Thyroid gland (tissue), 4 donors: ENCODE measurements around the gene LYPD6.

Source experiments
- POLR2A ChIP-seq, 2 donors: fragments of 450-650 bp; IDR thresholded peaks; one replicate each; pipeline ENCODE4 v1.6.1; 2017; ENCODE audit warnings: antibody characterized with exemption in 2 of 2, mild to moderate bottlenecking in 2 of 2, moderate library complexity in 1 of 2
- TF ChIP-seq, protein P1 (sequence below), 6 experiments: fragments of 200-600 bp in 3 of 6; fragments of 450-650 bp in 3 of 6; sonication (generic) in 3 of 6; IDR thresholded peaks; one replicate each; pipeline ENCODE4 v1.5.1; 2016 to 2019; ENCODE audit warnings: antibody characterized with exemption in 6 of 6, mild to moderate bottlenecking in 2 of 6, inconsistent platforms in 1 of 6, moderate library complexity in 1 of 6

DNA sequence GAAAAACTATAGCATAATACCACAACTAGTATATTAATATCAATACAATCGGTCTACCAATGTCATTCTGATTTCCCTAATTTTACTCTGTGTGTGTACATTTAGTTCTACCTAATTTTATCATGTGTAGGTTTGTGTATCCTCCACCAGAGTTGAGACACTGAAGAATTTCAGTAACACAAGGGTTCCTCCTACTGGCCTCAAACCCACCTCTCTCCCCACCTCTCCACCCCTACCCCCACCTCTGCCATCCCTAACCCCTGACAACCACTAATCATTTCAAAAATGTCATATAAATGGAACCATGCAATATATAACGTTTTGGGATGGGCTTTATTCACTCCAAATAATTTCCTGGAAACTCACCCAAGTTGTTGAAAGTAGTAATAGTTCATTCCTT, 117.9 kb downstream of the LYPD6 start:
- TF ChIP-seq POLR2A (IDR thresholded peaks at IDR 0.05): no peak
- TF ChIP-seq, protein P1, sequence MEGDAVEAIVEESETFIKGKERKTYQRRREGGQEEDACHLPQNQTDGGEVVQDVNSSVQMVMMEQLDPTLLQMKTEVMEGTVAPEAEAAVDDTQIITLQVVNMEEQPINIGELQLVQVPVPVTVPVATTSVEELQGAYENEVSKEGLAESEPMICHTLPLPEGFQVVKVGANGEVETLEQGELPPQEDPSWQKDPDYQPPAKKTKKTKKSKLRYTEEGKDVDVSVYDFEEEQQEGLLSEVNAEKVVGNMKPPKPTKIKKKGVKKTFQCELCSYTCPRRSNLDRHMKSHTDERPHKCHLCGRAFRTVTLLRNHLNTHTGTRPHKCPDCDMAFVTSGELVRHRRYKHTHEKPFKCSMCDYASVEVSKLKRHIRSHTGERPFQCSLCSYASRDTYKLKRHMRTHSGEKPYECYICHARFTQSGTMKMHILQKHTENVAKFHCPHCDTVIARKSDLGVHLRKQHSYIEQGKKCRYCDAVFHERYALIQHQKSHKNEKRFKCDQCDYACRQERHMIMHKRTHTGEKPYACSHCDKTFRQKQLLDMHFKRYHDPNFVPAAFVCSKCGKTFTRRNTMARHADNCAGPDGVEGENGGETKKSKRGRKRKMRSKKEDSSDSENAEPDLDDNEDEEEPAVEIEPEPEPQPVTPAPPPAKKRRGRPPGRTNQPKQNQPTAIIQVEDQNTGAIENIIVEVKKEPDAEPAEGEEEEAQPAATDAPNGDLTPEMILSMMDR (IDR thresholded peaks at IDR 0.05): no peak
